ENCODE data around the gene ENTREP1.
A peak's percentile ranks its signal among the peaks of the same experiment; 100 is the strongest.

The ENTREP1 gene

DNA sequence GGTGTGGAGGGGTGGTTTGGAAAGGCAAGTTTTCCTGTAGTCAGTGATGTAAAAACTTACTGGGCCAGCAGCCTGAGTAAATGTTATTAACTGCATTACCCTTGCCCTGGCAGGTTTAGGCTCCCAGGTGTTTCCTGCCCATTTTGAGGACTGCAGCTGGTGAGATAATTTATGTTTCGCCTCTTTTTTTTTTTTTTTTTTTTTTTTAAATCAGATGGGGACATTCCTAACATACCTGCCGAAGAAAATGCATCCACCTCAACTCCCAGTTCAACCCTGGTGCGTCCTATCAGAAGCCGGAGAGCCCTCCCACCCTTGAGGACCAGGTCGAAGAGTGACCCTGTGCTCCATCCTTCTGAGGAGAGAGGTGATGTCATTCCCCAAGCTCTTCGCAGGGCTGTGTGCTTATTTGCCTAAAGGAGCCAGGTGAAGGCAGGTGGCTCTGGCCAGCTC lies 60.6 kb downstream of the ENTREP1 start:
- in situ Hi-C loops (cut with HindIII; ENCODE audit: low pct_ligation_motif_present, low sequenced_read_pairs) = no loop called here
- Histone ChIP-seq H3K27me3 (replicated peaks) (no peaks in the 10 kb centered on the region), H3K27ac (no peak overlapping the region), H3K36me3 (replicated peaks) (no peaks in the 10 kb centered on the region), H3K4me3 (ENCODE audit: low read depth, low read length) (no peak overlapping the region)
- TF ChIP-seq, protein P1, sequence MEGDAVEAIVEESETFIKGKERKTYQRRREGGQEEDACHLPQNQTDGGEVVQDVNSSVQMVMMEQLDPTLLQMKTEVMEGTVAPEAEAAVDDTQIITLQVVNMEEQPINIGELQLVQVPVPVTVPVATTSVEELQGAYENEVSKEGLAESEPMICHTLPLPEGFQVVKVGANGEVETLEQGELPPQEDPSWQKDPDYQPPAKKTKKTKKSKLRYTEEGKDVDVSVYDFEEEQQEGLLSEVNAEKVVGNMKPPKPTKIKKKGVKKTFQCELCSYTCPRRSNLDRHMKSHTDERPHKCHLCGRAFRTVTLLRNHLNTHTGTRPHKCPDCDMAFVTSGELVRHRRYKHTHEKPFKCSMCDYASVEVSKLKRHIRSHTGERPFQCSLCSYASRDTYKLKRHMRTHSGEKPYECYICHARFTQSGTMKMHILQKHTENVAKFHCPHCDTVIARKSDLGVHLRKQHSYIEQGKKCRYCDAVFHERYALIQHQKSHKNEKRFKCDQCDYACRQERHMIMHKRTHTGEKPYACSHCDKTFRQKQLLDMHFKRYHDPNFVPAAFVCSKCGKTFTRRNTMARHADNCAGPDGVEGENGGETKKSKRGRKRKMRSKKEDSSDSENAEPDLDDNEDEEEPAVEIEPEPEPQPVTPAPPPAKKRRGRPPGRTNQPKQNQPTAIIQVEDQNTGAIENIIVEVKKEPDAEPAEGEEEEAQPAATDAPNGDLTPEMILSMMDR (IDR thresholded peaks at IDR 0.05; ENCODE audit: low read depth, low read length, missing control alignments) = no peak
- no peak for DNase-seq

DNA sequence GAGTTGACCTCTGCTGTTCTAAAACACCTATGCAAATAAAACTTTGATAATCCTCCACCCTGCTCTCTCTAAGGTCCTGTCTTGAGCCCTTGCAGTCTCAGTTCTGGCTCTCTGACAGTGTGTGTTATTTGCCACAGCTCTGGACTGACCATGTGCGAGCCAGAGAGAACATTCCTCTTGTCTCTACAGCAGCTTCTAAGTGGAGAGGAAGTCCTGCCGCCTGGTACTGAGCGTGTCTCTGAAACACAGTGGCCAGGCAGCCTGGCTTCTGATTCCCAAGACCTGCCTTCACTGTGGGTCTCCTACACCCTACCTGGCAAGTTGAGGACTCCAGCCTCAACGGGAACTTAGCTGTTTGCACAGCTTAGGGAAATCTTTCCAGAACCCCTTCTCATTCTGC lies 61.6 kb downstream of the ENTREP1 start:
- H3K27ac ChIP-seq = no peak overlapping the region
- H3K27me3 ChIP-seq (replicated peaks) = no peaks in the 10 kb centered on the region
- TF ChIP-seq, protein P1 (IDR thresholded peaks at IDR 0.05; ENCODE audit: low read depth, low read length, missing control alignments) = no peak
- H3K4me3 ChIP-seq (ENCODE audit: low read depth, low read length) = no peak overlapping the region
- in situ Hi-C loops (cut with HindIII; ENCODE audit: low pct_ligation_motif_present, low sequenced_read_pairs) = no loop called here
- DNase-seq = no peak
- H3K36me3 ChIP-seq (replicated peaks) = no peaks in the 10 kb centered on the region

DNA sequence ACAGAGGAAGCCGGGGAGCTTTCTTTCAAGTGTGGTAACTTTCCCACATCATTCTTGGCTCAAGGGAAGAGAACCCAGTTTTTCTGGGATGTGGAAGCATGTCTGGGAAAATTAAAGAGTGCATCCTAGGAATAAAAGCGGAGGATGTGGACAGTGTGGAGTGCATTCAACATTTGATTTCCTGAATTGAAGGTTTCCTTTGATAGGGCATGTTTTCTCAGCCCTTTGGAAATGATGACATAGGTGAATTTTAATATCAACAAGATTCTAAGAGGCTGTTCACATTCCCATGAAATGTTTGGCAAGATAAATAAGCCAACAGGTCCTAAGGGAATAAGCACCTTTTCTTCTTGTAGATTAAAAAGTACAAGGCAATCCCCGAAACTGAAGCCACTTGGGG lies 63.6 kb downstream of the ENTREP1 start:
- H3K27ac ChIP-seq = no peak overlapping the region
- DNase-seq = no peak
- in situ Hi-C loops (cut with HindIII; ENCODE audit: low pct_ligation_motif_present, low sequenced_read_pairs) = no loop called here
- TF ChIP-seq, protein P1 (IDR thresholded peaks at IDR 0.05; ENCODE audit: low read depth, low read length, missing control alignments) = no peak
- H3K4me3 ChIP-seq (ENCODE audit: low read depth, low read length) = no peak overlapping the region
- H3K27me3 ChIP-seq (replicated peaks) = no peaks in the 10 kb centered on the region
- no peaks in the 10 kb centered on the region for H3K36me3 ChIP-seq (replicated peaks)

DNA sequence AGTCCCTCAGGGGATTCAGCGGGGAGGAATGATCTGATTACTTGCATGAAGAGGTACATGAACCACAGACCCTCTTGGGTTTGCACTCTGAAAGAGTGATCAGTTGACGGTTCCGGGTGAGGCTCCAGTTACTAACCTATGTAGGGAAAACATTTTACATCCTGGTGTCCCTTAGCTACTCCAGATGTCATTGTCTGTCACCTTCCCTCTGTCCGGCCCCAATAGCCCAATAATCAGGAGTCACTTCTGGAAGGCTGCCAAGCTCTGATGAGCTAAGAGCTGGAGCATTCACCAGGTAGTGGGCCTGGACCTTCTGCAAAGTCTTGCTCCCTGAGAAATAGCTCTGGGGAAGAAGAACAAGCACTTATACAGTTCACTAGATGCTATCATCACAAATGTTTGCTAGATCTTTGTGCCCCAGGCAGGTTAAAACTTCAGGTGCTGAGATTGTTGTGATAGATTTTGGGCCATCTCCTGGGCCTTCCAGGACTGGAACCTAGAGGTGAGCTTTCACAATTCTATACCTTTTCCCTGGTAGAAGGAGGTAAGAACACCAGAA lies 64.5 kb downstream of the ENTREP1 start:
- H3K4me3 ChIP-seq (ENCODE audit: low read depth, low read length) = no peak overlapping the region
- TF ChIP-seq, protein P1 (IDR thresholded peaks at IDR 0.05; ENCODE audit: low read depth, low read length, missing control alignments) = no peak
- H3K27me3 ChIP-seq (replicated peaks) = no peaks in the 10 kb centered on the region
- no peak for DNase-seq
- H3K36me3 ChIP-seq (replicated peaks) = no peaks in the 10 kb centered on the region
- no peak overlapping the region for H3K27ac ChIP-seq
- in situ Hi-C loops (cut with HindIII; ENCODE audit: low pct_ligation_motif_present, low sequenced_read_pairs) = no loop called here

DNA sequence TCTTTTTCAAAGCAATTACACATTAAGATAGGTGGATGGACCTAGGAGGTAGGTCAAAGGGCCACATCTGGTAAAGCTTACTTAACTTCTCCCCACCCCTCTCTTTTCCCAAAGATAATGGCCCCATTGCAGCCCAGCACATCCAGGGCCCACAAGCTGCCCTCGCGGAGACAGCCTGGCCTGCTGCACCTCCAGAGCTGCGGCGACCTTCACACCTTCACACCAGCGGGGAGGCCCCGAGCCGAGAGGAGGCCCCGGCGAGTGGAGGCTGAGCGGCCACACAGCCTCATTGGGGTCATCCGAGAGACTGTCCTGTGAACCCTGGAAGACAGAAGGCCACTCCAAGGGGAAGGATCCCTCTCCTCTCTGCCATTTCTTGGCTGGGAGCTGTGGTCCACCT lies 66.5 kb downstream of the ENTREP1 start:
- no peaks in the 10 kb centered on the region for H3K36me3 ChIP-seq (replicated peaks)
- no peak overlapping the region for H3K4me3 ChIP-seq (ENCODE audit: low read depth, low read length)
- TF ChIP-seq, protein P1 (IDR thresholded peaks at IDR 0.05; ENCODE audit: low read depth, low read length, missing control alignments) = no peak
- in situ Hi-C loops (cut with HindIII; ENCODE audit: low pct_ligation_motif_present, low sequenced_read_pairs) = no loop called here
- H3K27me3 ChIP-seq (replicated peaks) = no peaks in the 10 kb centered on the region
- no peak for DNase-seq
- no peak overlapping the region for H3K27ac ChIP-seq

DNA sequence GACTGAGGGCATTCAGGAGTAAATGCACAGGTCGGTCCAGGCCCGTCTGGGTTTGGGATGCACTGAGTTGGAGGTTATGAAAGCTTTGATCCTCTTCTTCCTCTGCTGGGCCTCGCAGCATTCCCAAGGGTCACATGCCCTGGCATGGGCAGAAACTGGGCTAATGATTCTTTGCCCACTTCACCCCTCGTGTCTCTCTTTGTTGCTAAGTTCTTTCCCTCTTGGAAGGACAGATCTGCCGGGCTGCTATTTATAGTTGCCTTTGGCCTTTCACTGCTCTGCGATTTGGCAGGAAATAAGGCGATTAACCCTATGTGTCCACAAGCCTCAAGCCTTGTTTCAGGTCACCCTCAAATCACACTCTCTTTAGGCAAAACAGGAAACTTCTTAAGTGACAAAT lies 66.9 kb downstream of the ENTREP1 start:
- in situ Hi-C loops (cut with HindIII; ENCODE audit: low pct_ligation_motif_present, low sequenced_read_pairs) = no loop called here
- H3K27me3 ChIP-seq (replicated peaks) = no peaks in the 10 kb centered on the region
- H3K27ac ChIP-seq = no peak overlapping the region
- DNase-seq = peak; percentile 10
- no peak overlapping the region for H3K4me3 ChIP-seq (ENCODE audit: low read depth, low read length)
- TF ChIP-seq, protein P1 (IDR thresholded peaks at IDR 0.05; ENCODE audit: low read depth, low read length, missing control alignments) = no peak
- H3K36me3 ChIP-seq (replicated peaks) = no peaks in the 10 kb centered on the region
